Loucy (cell line): ENCODE results near the gene DRC7.
"Not testable (repeated sequence)": the region's sequence is repeated elsewhere in the genome, so short reads cannot be mapped to it uniquely, and the experiment has no call there.

Source experiments
- CTCF ChIP-seq: fragments of 200-600 bp; sonication (generic); conservative IDR thresholded peaks from 2 replicates; pipeline ENCODE4 v1.5.1; 2014; ENCODE audit warnings: mild to moderate bottlenecking, antibody characterized with exemption, low read length
- EZH2phosphoT487 ChIP-seq: fragments of 200-600 bp; IDR thresholded peaks from 2 replicates; pipeline ENCODE4 v1.6.1; 2018; ENCODE audit warnings: antibody characterized with exemption, mild to moderate bottlenecking, moderate library complexity, borderline replicate concordance

- not testable (repeated sequence) for TF ChIP-seq CTCF, EZH2phosphoT487
Measured at GRCh38 chr16:57779836-57780235, 85.2 kb downstream of the DRC7 start.
